DOHH2 (cell line): ENCODE measurements around the gene ACSM4.
"Not testable (repeated sequence)": the region's sequence is repeated elsewhere in the genome, so short reads cannot be mapped to it uniquely, and the experiment has no call there.

ENCODE experiments used
- H3F3A ChIP-seq: fragments of 200-600 bp; sonication (generic), shearing (Covaris generic); 2 replicates; pipeline ENCODE4 v1.6.0; 2016; ENCODE audit warnings: antibody characterized with exemption, mild to moderate bottlenecking; ENCODE audit not compliant: control insufficient read depth, insufficient read depth
- H3K27ac ChIP-seq: fragments of 200-600 bp; sonication (generic); 2 replicates; pipeline ENCODE4 v1.5.1; 2014; ENCODE audit warnings: low read depth, mild to moderate bottlenecking, low read length, moderate library complexity
- H3K27me3 ChIP-seq: fragments of 200-600 bp; sonication (generic); 2 replicates; pipeline ENCODE4 v1.6.1; 2014; ENCODE audit warnings: mild to moderate bottlenecking, low read length, mixed read lengths; ENCODE audit not compliant: control insufficient read depth
- H3K36me3 ChIP-seq: fragments of 200-600 bp; sonication (generic); 2 replicates; pipeline ENCODE4 v1.6.1; 2014; ENCODE audit warnings: mild to moderate bottlenecking, low read length, moderate library complexity, mixed read lengths; ENCODE audit not compliant: control insufficient read depth
- H3K4me1 ChIP-seq: fragments of 200-600 bp; sonication (generic); 2 replicates; pipeline ENCODE4 v1.6.1; 2014; ENCODE audit warnings: mild to moderate bottlenecking, low read length, mixed read lengths; ENCODE audit not compliant: control insufficient read depth
- H3K4me2 ChIP-seq: fragments of 200-600 bp; sonication (generic); 2 replicates; pipeline ENCODE4 v1.6.0; 2014; ENCODE audit warnings: mild to moderate bottlenecking, low read length, moderate library complexity
- H3K4me3 ChIP-seq: fragments of 200-600 bp; sonication (generic); 2 replicates; pipeline ENCODE4 v1.5.1; 2014; ENCODE audit warnings: mild to moderate bottlenecking, low read length, mixed read lengths
- H3K79me2 ChIP-seq: fragments of 200-600 bp; sonication (generic); 2 replicates; pipeline ENCODE4 v1.6.1; 2014; ENCODE audit warnings: mild to moderate bottlenecking, low read length, mixed read lengths; ENCODE audit not compliant: control insufficient read depth
- H3K9me2 ChIP-seq: fragments of 200-600 bp; sonication (generic); replicated peaks from 2 replicates; pipeline ENCODE4 v1.6.1; 2014; ENCODE audit warnings: mild to moderate bottlenecking, low read length, mixed read lengths; ENCODE audit not compliant: control insufficient read depth
- H3K9me3 ChIP-seq: fragments of 200-600 bp; sonication (generic); 2 replicates; pipeline ENCODE4 v1.6.1; 2014; ENCODE audit warnings: antibody characterized with exemption, low read length, mixed read lengths; ENCODE audit not compliant: control insufficient read depth, insufficient read depth
- H4K20me1 ChIP-seq: fragments of 200-600 bp; sonication (generic); 2 replicates; pipeline ENCODE4 v1.6.0; 2014; ENCODE audit warnings: low read depth, mild to moderate bottlenecking, antibody characterized with exemption, low read length, moderate library complexity; ENCODE audit not compliant: control insufficient read depth, insufficient read depth
- CTCF ChIP-seq: fragments of 200-600 bp; sonication (generic); IDR thresholded peaks from one replicate; pipeline ENCODE4 v1.5.1; 2014; ENCODE audit warnings: antibody characterized with exemption, mild to moderate bottlenecking, low read depth, low read length; ENCODE audit not compliant: poor library complexity, severe bottlenecking
- EZH2phosphoT487 ChIP-seq: fragments of 200-600 bp; sonication (generic); IDR thresholded peaks from 2 replicates; pipeline ENCODE4 v1.6.1; 2017; ENCODE audit warnings: borderline replicate concordance, mild to moderate bottlenecking, antibody characterized with exemption, low read length, moderate library complexity, mixed read lengths

Gene ACSM4

GRCh38 chr12:7321624-7322023, 17.8 kb downstream of the ACSM4 start:
- Histone ChIP-seq H3K27ac (no peak overlapping the region), H3K9me3 (no peaks in the 10 kb centered on the region), H3K36me3 (no peaks in the 10 kb centered on the region), H4K20me1 (no peaks in the 10 kb centered on the region), H3K27me3 (peaks cover 3% of the 10 kb centered on the region; the same call in 1 of the 2 replicates), H3F3A (no peaks in the 10 kb centered on the region), H3K4me2 (no peak overlapping the region), H3K9me2 (no peaks in the 10 kb centered on the region), H3K79me2 (no peaks in the 10 kb centered on the region), H3K4me3 (no peak overlapping the region), H3K4me1 (no peaks in the 10 kb centered on the region)
- no peak for TF ChIP-seq CTCF

GRCh38 chr12:7322599-7322998, 18.7 kb downstream of the ACSM4 start:
- H3K4me3 ChIP-seq, result no peak overlapping the region
- no peak overlapping the region for H3K4me2 ChIP-seq
- H3K27ac ChIP-seq, result no peak overlapping the region
- H4K20me1 ChIP-seq, result no peaks in the 10 kb centered on the region
- no peaks in the 10 kb centered on the region for H3F3A ChIP-seq
- no peaks in the 10 kb centered on the region for H3K36me3 ChIP-seq
- H3K27me3 ChIP-seq, result peaks cover 6% of the 10 kb centered on the region
- no peaks in the 10 kb centered on the region for H3K79me2 ChIP-seq
- no peak for TF ChIP-seq EZH2phosphoT487
- TF ChIP-seq CTCF, result no peak
- no peaks in the 10 kb centered on the region for H3K4me1 ChIP-seq
- no peaks in the 10 kb centered on the region for H3K9me3 ChIP-seq
- no peaks in the 10 kb centered on the region for H3K9me2 ChIP-seq

- Histone ChIP-seq H4K20me1 (no peaks in the 10 kb centered on the region), H3K79me2 (no peaks in the 10 kb centered on the region), H3K27ac (no peak overlapping the region), H3K9me3 (no peaks in the 10 kb centered on the region), H3K27me3 (peaks cover 6% of the 10 kb centered on the region), H3K4me3 (no peak overlapping the region), H3K9me2 (no peaks in the 10 kb centered on the region), H3K36me3 (no peaks in the 10 kb centered on the region), H3K4me1 (no peaks in the 10 kb centered on the region), H3K4me2 (no peak overlapping the region), H3F3A (no peaks in the 10 kb centered on the region)
- TF ChIP-seq CTCF (no peak), EZH2phosphoT487 (no peak)
Measured at GRCh38 chr12:7324176-7324575, 20.3 kb downstream of the ACSM4 start.

GRCh38 chr12:7327918-7328317, 24.0 kb downstream of the ACSM4 start:
- Histone ChIP-seq H3K4me3 (no peak overlapping the region), H3K4me2 (no peak overlapping the region)
- TF ChIP-seq CTCF, result no peak
- TF ChIP-seq EZH2phosphoT487, result no peak

GRCh38 chr12:7337790-7338189, 33.9 kb downstream of the ACSM4 start:
- not testable (repeated sequence) for H3F3A ChIP-seq, H3K4me3 ChIP-seq, H3K36me3 ChIP-seq, H3K27ac ChIP-seq, H3K9me2 ChIP-seq, H3K9me3 ChIP-seq, H3K79me2 ChIP-seq, H4K20me1 ChIP-seq, H3K4me1 ChIP-seq, H3K4me2 ChIP-seq, H3K27me3 ChIP-seq

More at GRCh38 chr12:7327918-7328317, 24.0 kb downstream of the ACSM4 start:
- no peaks in the 10 kb centered on the region for H3K9me3 ChIP-seq
- H4K20me1 ChIP-seq, result no peaks in the 10 kb centered on the region
- H3K4me1 ChIP-seq, result no peaks in the 10 kb centered on the region
- no peaks in the 10 kb centered on the region for H3F3A ChIP-seq
- peaks cover 6% of the 10 kb centered on the region for H3K27me3 ChIP-seq
- H3K27ac ChIP-seq, result no peak overlapping the region
- no peaks in the 10 kb centered on the region for H3K79me2 ChIP-seq
- H3K36me3 ChIP-seq, result no peaks in the 10 kb centered on the region
- no peaks in the 10 kb centered on the region for H3K9me2 ChIP-seq
